GM19023 (cell line): Measurements from ENCODE around the gene CCDC191.

Source experiments
- ATAC-seq: cut with Tn5 transposase; IDR thresholded peaks from one replicate; pipeline ENCODE4 v1.9.1; 2021; ENCODE audit warnings: mild to moderate bottlenecking, moderate library complexity; ENCODE audit not compliant: unreplicated experiment

CCDC191 gene

GRCh38 chr3:114058646-114059045, 2.3 kb upstream of the CCDC191 start:
- ATAC-seq = no peak

DNA sequence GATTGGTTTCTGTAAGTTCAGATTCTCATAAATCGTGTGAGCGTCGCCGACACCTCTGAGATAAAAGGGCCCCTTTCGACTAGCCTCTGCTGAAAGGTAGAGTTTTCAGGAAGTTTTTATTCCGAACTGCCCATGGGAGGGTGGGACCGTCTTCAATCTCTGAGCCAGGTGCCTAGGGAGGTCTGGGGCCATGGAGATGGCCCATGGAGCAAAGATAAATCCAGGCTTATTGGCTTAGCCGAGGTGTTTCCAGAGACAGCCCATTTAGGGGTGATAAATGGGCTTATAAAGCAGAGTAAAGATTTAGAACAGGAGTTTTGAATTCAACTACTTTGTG, 653 bp upstream of the CCDC191 start:
- ATAC-seq = peak; percentile 3

GRCh38 chr3:114052216-114052615, 4.1 kb downstream of the CCDC191 start:
- ATAC-seq = no peak

GRCh38 chr3:114043205-114043604, 13.1 kb downstream of the CCDC191 start:
- ATAC-seq = no peak

DNA sequence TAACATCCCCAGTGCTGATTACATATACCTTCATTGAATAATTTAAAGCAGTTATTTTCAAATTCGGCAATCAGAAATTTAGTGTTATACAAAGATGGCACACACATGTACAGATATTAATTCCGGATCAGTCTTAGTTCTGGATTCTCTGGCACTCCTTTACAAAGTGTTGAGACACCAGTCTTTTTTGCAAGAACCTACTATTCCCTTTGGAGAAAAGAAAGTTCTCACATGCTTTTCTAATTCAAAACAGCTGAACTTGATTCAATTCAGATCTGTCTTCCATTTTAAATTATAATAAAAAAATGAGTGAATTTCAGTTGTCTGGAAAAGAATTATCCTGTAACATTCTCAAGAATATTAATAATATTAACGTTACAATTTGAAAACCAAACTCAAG, 20.4 kb downstream of the CCDC191 start:
- no peak for ATAC-seq

DNA sequence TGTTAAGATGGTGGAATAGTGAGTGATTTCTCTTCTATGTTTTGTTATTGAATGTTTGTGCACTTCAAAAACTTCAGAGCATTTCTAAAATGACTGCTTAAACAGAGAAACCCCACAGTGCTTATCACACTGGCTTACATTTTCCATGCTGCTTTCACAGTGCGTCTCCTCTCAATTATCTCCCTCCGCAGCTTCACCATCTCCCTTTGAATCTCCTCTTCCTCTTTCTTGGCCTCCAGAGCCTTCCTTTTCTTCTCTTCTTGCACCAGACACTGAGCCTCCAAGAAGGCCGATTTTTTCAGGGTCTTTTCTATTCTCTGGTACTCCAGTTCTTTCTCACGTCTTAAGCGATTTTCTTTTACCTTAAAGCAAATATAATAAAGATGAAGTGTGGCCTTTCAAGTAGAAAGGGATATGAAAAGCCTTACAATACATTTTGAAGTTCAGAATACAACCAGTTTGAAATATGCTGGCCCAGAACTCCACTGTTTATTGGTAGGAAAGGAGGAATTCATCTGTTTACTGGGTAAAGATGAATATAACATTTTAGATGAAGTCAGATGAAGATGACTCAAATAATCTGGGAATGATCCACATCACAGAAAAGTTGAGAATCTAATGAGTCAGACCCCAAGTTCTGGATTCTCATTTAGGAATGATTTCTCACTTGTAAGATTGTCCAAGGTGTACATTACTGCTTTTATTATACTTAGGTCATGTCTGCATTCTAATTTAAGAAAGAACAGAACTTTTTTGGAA, 21.4 kb downstream of the CCDC191 start:
- no peak for ATAC-seq

DNA sequence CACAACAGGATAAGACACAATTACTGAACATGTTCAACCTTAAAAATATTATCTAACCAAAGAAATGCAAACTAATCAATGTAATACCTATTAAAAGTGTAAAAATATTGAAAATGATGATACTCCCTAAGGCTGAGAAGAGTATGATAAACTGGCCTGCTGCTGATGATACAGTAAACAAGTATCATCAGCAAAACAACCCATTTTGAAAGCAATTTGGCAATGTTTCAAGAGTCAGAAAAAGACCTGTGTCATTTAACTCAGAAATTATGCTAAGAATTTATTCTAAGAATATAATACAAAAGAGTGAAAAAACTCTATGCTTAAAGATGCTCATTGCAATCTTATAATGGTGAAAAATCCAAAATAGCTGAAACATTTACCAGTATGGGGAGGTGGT, 22.1 kb downstream of the CCDC191 start:
- ATAC-seq = no peak

- no peak for ATAC-seq
Measured at GRCh38 chr3:114033721-114034120, 22.6 kb downstream of the CCDC191 start.

DNA sequence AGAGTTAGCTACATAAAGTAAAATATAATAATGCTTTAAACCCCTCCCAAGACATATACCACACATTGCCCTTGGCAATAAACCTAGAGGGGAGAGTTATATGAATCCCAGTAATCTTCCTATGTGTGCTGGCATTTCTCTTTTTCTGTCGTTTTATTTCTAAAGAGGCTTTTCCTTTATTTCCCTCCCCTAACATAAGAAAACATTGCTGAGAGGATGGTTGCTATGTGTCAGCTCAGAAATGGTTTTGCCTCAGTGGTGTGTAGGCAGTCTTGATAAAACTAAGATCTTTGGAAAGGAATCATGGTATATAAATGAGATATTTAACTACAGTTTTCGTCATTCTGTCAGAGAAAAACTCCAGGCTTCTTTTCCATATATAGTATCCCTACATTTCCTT, 30.0 kb downstream of the CCDC191 start:
- ATAC-seq = no peak

GRCh38 chr3:114025451-114025850, 30.9 kb downstream of the CCDC191 start:
- ATAC-seq = no peak

GRCh38 chr3:114022145-114022802, 34.1 kb downstream of the CCDC191 start:
- ATAC-seq = no peak

DNA sequence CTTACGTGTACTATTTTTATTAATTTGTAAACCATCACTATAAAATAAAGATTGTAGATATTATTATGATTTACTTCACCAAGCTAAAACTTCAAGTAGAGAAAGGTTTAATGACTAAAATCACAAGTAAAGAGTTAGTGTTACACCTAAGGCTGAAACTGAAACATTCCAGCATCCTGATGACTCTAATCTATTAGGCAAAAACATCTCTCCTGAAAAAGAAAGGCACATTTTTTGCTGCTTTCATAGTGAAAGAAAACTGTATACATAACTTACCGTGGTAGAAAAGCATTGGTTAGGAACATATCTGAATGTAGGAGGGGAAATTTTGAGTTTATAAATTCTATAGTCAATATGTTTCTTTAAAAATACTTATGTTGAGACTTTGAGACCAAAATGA, 35.4 kb downstream of the CCDC191 start:
- no peak for ATAC-seq

- no peak for ATAC-seq
Measured at GRCh38 chr3:114019486-114019885, 36.8 kb downstream of the CCDC191 start.

- ATAC-seq = no peak
Measured at GRCh38 chr3:114014211-114014610, 42.1 kb downstream of the CCDC191 start.

GRCh38 chr3:114011059-114011797, 45.1 kb downstream of the CCDC191 start:
- ATAC-seq = no peak

- peak; percentile 88 for ATAC-seq
Measured at GRCh38 chr3:114005481-114005880, 50.8 kb downstream of the CCDC191 start.

DNA sequence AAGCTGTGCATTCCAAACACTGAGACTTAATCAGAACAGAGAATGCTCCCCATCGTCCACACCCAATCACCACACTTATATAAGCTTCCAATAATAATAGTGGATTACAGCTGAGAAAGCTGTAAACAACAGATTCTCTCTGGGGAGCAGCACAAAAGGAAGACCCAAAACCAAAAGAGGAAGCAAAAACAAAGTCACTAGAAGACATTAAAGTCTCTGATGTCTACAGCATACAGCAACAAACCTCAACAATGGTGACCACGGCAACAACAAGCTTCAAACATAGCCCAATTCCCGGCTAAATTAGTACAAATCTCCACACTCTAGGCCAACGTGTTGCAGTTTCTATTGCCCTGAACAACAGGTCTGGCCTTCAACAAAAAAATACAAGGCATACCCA, 70.8 kb downstream of the CCDC191 start:
- no peak for ATAC-seq

- no peak for ATAC-seq
Measured at GRCh38 chr3:113983544-113983943, 72.8 kb downstream of the CCDC191 start.

DNA sequence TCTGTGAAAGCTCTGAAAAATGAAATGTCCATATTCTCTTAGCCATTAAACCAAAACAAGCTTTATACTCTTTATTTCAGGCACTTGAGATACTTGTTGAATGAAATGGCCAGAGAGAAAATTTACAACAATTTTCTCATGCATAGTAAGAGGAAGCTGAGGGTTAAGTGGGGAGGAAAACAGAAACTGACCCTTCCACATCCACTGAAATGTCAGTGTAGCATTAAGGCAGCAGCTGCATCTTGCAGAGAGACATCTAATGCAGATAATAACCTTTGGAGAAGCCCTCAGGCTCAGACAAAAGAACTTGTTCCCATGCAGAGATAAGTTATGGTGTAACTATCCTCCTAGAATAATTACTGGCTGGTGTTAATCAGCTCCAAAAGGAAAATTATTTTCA, 74.5 kb downstream of the CCDC191 start:
- no peak for ATAC-seq

DNA sequence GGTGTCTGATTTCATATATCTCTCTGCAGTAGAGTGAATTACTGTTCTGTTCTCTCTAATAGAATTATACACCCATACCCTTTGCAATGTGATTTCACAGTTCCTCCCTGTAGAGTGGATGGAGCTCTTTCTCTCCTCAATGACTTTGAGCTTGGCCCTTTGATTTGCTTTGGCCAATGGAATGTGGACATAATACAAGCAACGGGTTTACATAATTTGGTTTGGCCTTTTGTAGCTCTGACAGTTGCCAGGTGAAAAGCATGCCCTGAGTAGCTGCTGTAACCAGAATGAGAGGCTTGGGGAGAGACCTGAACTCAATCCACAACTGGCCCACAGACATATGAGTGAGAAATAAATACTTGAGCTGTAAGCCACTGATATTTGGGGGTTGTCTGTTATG, 76.4 kb downstream of the CCDC191 start:
- no peak for ATAC-seq

- ATAC-seq = no peak
Measured at GRCh38 chr3:113977822-113978221, 78.5 kb downstream of the CCDC191 start.

- no peak for ATAC-seq
Measured at GRCh38 chr3:113968986-113969385, 87.3 kb downstream of the CCDC191 start.
